ENCODE data around the gene TOX2.
A peak's percentile ranks its signal among the peaks of the same experiment; 100 is the strongest.

Gene TOX2

DNA sequence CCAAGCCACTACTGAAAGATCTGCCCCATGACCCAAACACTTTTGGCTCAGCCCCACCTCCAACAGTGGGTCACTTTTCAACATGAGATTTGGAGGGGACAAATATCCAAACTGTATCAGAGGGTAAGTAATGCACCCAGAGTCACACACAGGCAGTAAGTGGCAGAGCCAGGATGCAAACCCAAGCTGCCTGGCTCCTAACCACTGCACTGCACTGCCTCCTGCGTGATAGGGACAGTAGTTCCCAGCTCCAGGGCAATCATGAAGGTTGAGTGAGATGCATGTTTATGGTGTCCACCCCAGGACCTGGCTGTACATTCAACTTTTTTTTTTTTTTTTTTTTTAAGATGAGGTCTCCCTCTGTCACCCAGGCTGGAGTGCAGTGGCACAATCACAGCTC, 88.2 kb downstream of the TOX2 start:
- no peak for DNase-seq

DNA sequence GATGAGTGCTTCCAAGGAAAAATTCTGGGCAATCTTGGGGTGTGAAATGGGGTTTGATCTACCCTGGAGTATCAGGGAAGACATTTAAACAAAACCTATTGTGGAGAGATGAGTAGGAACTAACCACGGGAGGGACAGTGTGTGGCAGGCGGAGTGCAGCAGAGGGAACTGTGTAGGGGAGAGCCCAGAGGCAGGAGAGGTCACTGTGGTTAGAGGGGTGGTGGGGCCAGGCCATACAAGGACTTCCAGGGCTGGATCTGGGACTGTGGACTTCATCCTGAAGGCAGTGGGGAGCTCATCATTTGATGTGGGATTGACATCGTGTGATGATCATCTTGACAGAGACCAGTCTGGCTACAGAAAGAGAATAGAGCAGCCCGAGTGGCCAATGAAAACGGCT, 89.0 kb downstream of the TOX2 start:
- no peak for DNase-seq

DNA sequence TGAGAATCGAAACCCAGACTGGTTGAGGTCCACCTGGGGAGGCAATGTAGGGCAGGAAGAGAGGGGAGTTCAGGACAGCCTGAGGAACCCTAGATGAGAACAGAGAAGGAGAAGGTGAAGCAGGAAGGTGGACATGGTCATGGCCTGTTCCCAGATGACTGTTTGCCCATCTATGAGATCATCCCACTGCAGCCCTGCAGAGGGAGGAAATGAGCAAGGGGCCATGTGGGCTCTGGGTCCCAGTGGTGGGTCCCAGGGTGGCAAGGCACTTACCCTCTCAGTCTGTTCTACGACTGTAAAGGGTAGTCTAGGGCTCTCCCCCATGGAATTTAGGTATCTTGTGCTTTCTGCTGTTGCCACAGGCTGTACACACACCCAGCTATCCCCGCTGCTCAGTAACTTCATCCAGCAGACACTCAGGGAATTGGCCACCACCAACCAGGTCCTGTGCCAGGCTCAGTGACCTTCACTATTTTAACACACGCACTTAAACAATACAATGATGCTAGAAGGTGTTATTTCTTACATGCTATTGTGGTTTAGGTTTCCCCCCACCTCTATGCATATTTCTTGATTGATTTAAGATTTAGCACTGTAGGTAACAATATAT, 89.8 kb downstream of the TOX2 start:
- no peak for DNase-seq

DNA sequence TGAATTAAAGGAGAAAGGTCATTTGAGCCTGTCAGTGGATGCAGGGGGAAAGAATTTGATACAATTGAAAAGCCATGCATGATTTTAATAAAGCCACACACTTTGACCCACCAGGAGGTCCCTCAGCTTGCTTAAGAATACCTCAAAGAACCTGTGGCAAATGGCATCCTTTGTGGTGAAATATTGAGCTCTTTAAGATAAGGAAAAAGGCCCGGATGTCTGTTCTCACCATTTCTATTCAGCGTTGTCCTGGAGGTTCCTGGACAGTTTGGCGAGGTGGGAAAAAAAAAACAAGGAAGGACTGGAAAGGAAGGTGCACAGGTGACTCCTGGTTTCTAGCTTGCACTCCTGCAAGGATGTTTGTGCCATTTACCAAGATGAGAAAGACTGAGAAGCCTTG, 91.0 kb downstream of the TOX2 start:
- no peak for DNase-seq

DNA sequence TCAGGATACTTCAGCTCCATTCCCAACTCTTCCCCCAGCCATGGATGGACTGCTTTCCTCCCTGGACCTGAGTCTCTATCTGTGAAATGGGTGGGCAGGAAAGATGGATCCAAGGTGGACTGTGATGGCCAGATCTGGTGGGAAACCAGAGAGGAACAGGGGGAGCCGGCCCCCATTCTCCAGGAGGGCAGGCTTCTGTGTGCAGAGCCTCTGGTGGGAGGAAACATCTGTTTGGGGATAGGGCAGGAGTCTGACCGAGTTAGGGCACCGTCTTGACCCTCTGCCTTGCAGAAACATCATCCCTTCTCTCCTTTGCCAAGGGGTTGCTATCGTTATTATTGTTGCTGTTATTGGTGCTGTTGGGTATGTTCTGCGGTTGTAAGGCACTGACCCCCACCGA, 91.5 kb downstream of the TOX2 start:
- peak; percentile 5 for DNase-seq

DNA sequence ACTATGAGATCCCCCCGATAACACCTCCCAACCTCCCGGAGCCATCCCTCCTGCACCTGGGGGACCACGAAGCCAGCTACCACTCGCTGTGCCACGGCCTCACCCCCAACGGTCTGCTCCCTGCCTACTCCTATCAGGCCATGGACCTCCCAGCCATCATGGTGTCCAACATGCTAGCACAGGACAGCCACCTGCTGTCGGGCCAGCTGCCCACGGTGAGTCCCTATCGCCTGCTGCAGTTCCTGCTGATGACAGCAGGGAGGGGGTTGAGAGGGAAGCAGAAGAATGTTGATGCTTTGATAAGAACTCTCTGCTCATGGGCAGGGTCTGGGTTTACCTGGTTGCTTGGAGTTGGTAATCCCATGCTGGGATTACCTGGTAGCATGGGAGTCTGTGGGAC, 91.9 kb downstream of the TOX2 start:
- DNase-seq: peak; percentile 19

DNA sequence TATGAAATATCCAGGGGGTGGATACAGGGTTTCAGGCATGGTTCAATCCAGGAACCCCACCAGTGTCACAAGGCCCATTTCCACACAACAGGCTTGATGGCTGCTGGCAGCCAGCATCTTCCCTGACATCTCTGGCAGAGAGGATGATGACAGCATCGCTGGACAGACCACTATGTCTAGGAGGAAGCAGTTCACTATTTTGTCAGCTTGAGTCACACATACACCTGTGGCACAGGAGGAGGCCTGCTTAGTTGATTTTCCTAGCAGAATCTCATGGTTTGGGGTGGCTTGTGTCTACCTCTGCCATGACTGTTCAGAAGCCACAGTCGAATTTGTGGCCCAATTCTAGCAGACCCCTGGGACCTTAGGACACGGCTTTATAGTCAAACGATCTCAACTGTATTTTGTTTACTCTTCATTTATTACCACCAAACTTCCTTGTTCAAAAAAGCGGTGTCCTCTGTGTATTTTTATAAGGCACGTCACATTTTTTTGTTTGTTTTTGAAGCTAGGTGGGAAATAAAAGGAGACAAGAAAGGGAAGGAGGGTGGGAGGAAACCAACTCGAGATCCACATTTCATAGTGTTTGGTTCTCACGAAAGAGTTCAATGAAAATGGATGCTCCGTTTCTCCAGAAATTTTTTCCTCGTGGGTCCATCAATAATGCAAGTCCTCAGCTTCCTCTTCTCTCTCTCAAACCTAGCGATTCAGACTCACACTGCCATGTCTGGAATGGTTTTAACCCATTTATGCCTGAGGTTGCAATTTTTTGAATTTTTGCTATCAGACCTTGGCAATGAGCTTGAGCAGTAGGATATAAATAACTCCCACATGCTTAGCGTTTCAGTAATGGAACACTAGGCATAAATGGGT, 94.4 kb downstream of the TOX2 start:
- peak; percentile 21 for DNase-seq

DNA sequence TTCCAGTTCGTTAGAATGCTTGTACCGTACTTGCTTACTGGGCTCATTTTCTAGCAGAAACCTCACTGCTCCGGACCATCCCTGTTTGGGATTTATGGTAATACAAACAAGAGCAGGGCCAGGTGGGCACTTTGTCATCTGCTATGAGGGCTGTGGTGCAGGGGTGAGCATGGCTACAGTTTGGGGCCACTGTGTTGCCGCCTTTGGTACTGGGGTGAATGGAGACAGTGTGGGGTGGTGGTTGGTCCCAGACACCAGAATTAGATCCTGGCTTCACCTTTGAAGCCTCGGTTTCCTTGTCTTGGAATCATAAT, 95.0 kb downstream of the TOX2 start:
- no peak for DNase-seq

DNA sequence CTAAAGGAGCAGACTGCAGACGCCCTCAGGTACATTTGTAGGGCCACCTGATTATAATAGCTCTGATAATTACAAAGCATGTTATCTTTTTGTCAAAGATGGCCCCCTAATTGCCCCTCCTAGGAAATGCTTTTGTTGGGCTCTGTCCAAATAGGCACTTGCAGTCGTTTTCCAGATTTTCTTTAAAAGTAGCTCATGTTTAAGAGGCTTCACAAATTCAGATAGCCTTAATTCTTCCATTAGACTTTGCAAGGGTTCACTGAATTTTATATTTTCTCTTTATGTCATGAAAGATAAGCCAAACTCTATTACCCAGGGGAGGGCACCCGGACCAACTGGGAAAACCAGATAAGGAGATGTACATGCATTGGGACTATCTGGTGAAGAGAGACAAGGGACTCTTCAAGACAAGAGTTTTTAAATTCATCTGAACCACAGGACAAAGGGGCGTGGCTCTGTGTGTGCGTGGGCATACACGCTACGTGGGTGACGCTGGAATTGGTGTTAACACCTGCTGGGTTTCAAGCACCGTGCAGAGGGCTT, 95.6 kb downstream of the TOX2 start:
- DNase-seq: no peak

DNA sequence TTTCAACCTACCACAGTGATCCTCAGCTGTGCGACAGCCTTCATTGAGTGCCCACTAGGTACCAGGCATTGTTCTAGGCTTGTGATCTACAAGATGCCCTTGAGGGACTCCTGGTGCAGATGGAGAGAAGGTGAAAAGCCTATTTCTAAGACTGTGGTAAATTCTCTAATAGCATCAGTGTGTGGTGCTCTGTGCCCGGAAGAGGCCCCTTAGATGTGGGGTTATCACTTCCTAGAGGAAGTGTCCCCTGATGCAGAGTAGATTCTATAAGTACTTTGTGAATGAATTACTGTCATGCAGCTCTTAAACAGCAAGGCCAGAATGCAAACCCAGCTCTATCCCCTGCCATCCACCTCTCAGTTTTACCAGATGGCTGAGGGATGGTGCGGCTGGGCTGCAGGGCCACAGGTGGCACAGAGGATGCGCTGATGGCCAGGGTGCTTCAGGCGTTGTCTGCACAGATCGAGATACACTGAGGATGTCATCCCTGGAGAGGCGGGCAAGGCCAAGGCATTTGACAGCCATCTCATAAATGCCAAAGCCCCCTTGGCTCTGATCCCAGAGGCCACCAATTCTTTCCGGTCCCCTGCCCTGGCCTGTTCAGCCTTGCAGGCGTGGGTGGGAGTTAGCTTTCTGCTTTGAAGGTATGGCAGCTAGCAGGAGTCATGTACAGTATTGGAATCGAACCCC, 96.7 kb downstream of the TOX2 start:
- DNase-seq: no peak

DNA sequence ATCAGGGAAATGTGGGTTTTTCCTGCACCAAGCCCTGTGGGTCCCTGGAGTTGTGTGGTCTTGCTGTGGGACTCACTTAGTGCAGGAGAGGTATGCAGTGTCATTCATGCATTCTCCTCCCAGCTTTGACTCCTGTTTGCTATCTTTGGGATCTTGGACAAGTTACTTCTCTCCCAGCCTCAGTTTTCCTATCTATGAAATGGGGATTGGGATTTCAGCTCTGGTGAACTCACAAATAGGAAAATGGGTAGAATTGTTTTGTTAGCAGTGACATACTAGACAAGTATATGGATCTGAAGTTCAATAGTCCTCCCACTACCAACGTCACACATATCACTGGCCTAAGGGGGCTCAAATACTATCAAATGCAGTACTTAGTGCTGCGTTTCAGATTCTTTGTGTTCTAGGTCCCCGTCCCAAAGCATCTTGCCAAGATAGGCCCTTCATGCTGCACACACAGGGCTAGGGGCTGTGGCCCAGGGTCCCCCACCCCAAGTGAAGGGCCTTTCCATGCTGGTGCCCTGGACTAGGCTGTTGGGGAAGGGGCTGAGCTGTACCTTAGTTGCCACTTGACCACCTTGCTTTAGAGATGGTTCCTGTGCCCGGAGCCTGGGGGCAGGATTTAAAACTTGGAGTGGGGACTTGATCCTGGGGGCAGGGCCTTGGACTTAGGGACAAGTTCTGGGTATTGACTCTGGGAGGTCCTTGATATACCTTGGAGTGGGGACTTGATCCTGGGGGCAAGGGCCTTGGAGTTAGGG, 98.0 kb downstream of the TOX2 start:
- DNase-seq: no peak

DNA sequence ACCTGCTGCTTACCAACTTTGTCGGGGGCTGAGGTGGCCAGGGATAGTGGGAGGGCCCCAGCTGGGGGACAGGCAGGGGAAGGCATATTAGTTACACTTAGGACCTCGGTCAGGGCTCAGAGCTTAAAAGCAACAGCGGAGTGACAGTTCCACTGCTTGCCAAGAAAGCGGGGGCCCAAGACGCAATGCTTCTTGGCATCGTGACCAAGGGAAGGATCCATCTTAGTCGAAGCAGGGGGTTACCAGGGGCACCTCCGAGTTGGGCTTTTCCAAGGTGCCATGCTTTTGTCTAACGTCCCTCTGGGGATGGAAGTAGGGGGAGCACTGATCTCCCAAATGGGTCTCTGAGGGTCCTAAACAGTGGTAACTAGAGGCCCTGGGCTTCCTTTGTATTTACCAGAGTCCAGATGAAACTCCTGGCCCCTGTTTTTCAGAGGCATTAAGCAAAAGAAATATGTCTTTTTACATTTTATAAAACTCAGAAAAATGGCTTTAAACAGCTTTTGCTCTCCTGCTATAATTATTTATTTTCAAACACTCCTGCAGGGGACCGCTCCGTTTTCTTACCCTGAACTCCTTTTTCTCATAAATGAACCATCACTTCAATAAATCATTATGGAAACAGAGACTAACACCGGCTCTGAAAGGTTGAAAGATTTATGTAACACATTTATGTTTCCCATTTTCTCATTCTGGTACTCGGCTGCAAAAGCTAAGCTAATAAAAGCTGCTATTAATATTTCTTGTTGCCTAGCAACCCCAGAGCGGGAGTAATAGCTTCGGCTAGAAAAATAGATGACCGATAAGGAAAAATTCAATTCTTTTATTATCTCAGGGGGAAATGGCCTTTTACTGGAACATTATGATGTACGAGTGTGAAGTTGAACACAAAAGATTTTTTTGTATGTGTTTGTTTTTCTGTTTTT, 100.4 kb downstream of the TOX2 start:
- no peak for DNase-seq

DNA sequence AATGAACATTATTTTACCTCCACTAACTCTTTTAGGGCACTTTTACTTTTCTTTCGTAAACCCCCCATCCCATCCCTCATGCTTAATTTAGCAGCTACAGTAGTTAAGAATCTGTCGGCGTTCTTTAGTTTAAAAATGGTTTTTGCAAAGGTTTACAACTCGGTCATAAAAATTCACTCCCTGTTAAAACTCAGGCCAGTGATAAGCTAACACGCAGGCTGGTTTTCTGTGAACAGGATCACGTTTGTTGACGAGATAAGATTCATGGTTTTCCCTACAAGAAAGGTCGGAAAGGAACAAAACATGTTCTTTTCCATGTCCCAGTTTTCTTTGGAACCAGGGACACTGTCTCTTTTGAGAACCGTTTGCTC, 101.1 kb downstream of the TOX2 start:
- DNase-seq: no peak

DNA sequence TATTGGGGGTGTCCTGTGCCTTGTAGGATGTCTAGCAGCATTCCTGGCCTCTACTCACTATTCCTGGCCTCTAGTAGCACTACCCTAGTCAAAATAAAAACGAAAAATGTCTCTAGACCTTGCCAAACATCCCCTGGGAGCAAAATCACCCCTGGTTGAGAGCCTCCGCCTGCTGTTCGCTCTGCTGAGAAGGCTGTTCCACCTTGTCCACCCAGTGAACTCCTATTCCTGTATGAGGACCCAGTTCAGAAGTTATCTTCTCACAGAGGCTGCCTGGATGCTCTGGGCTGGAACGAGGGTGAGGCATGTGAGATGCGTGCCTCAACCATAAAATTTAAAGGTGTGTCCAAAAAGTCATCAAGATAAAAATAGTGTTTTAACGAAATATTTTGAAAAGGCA, 101.9 kb downstream of the TOX2 start:
- no peak for DNase-seq

DNA sequence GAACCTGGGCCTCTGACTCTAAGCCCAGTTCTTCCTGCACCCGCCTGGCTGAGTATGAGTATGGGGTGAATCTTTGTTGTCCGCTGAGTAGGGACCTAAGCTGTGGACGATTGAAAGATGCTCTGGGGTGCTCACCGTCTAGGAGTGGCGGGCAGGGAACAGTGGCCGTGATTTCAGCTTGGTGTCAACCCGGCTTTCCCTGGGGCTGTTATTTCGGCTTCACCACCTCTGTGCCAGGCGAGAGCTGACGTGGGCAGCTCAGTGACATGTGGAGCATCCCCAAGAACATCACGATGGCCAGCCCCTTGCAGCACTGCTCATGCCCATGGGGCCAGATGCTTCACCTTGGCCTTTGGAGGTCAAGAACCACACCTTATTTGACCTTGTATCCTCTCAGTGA, 102.6 kb downstream of the TOX2 start:
- DNase-seq: no peak

DNA sequence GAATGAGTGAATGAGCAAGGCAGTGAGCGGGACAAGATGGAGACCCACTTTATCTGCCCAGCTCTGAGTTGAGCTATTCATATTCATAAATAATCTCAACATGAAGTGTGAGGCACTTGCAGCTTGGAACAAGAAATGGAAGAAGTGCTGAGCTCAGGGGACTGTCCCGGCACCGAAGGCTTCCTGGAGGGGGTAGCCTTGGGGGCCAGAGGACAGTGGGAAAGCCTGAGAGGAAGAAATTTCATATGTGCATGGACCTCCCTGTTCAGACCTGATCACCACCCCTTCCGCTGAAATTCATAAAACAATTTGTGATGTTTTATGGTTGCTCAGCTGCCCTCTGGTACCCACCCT, 103.2 kb downstream of the TOX2 start:
- DNase-seq: no peak

DNA sequence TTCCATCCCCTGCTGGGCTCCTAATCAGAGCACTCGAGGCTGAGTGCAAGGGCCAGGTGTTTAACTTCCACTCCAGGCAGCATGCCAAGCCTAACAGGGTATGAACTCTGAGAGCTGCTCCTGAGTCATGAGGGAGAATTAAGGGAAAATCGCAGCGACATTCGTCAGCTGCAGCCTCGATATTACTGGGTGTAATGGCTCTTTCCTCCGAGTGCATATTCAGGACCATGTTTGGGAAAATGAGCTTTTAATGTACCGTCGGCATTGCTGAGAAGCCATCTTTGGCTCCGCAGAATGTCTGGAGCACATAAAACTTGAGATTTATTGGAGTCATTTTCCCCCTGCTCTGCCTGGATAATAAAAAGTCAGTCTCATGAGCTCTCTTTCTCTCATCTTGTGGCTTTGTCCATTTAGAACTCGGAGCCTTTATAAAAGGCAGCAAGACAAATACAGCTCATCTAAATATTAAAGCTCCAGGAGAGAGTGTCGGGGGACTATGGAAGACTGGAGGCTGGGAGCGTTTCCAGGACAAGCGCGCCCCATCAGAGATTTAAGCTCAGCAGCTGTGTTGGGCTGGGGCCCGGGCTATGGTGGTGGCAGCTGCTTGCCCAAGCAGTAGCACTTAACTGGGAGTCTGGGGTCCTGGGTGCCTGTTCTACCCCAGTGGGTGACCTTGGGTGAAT, 103.7 kb downstream of the TOX2 start:
- peak; percentile 15 for DNase-seq

DNA sequence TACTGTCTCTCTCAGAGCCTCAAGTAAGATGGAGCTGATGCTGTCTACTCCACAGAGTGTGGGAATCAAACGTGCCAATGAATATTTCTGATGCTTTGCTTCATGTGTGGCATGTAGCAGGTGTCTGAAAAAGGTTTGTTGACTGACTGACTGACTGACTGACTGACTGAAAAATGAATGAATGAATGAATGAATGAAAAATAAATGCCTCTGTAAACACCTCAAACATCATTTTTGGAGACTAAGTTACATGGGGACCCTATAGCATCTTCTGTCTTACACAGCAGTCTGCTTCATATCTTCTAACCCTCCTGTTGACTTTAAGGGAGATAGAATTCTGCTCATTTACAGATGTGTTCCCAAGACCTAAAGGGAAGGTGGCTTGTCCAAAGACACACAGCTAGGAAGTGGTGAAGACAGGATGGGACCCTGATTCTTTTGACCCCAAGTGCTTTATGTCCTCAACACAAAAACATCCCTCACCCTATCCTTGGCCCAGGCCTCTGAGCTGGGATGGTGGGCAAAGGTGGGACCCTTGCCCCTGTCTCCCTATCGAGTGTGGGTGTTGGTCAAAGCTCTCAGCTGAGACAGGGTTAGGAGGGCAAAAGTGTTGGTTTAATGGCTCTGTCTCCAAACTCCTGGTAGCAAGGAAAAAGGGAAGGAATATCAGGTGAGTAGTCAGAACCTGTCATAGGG, 104.4 kb downstream of the TOX2 start:
- DNase-seq: no peak

DNA sequence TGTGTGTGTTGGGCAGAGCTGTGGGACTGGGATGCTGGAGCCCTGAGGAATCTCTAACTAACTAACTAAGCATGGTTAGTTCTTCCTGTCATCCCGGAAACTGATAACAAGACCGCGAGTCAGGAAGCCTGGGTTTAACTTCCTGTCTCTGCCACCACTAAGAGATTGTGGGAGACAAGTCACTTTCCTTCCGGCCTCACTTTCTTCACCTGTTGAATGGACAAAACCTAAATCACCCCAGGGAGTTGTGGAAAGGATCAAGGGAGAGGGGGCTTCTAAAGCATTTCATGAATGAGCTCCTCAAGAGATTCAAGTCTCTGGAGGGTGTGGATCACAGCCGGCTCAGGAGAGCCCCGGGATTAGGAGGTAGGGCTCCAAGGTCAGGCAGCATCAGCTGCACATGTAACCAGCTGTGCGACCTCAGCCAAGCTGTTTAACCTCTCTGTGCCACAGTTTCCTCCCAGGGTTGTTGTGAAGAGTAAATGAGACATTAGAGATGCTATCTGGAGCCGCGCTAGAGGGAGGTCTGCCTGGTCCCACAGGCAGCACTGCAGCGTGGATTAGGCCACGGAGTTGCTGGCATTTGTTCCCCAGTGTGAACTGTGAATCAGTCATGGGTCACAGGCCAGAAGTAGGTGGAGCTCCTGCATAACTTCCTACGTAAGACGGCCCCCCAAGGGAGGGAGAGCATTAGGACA, 105.1 kb downstream of the TOX2 start:
- DNase-seq: peak; percentile 40

DNA sequence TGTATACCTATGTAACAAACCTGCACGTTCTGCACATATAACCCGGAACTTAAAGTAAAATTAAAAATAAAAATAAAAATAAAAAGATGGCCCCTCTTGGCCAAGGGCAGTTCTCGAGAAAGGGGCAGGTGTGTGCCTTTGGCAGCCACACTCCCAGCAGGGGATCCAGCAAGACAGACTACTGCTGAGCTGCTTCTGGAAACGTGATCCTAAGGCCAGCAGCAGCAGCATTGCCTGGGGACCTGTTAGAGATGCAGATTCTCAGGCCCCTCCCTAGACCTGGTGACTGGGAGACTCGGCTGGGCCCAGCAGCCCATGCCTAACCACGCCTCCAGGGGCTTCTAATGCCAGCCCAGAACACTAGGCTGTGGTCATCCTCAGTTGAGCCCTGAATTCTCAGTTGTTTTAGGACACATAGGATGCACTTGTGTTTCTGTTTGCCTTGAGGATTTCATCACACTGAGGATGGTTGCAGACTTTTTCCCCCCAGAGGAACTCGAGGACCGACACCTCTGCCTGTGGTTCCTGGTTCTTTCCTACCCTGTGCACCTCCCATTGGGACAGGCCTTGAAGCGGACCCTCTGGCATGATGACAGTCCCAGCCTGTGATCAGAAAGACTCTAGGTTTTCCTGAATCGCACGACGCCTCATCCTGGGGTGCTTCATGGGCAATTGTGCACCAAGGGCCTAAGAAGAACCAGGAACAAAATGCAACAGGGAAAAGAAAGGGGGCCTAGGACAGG, 105.9 kb downstream of the TOX2 start:
- no peak for DNase-seq

All from stimulated activated CD8-positive, alpha-beta memory T cell treated with anti-CD3 and anti-CD28 coated beads, Interleukin-4, amount 100 ng/mL, for 48 hours (primary cell).